ENCODE measurements around the gene ASXL2. TPM values are rescaled to one million over a fixed set of nuclear protein-coding genes. Genes with fewer than 3 reads are reported as not detected.
A peak's percentile ranks its signal among the peaks of the same experiment; 100 is the strongest.
"Not testable (repeated sequence)": the region's sequence is repeated elsewhere in the genome, so short reads cannot be mapped to it uniquely, and the experiment has no call there.

Gene ASXL2
- polyA plus RNA-seq, 1 donor, result 11.4 TPM

GRCh38 chr2:25887624-25888242, 9.4 kb upstream of the ASXL2 start:
- no peak for DNase-seq

GRCh38 chr2:25885933-25886332, 7.6 kb upstream of the ASXL2 start:
- DNase-seq, result no peak

GRCh38 chr2:25881764-25882163, 3.5 kb upstream of the ASXL2 start:
- DNase-seq, result no peak

GRCh38 chr2:25879133-25879730, 945 bp upstream of the ASXL2 start:
- no peak for DNase-seq

GRCh38 chr2:25877431-25878360, 591 bp downstream of the ASXL2 start:
- DNase-seq, result peak; percentile 34

- DNase-seq, result no peak
These were observed 6.2 kb downstream of the ASXL2 start for GRCh38 chr2:25872134-25872533.

GRCh38 chr2:25867396-25868003, 10.8 kb downstream of the ASXL2 start:
- DNase-seq, result no peak

GRCh38 chr2:25856377-25856776, 21.9 kb downstream of the ASXL2 start:
- no peak for DNase-seq

- no peak for DNase-seq
These were observed 23.2 kb downstream of the ASXL2 start for GRCh38 chr2:25855065-25855464.

GRCh38 chr2:25854613-25855012, 23.7 kb downstream of the ASXL2 start:
- no peak for DNase-seq

GRCh38 chr2:25853038-25853638, 25.1 kb downstream of the ASXL2 start:
- no peak for DNase-seq

- DNase-seq, result peak; percentile 60
These were observed 26.4 kb downstream of the ASXL2 start for GRCh38 chr2:25851740-25852503.

- not testable (repeated sequence) for DNase-seq
These were observed 27.9 kb downstream of the ASXL2 start for GRCh38 chr2:25850400-25850799.

GRCh38 chr2:25849350-25849749, 28.9 kb downstream of the ASXL2 start:
- not testable (repeated sequence) for DNase-seq

- no peak for DNase-seq
These were observed 32.3 kb downstream of the ASXL2 start for GRCh38 chr2:25845843-25846505.

- no peak for DNase-seq
These were observed 34.2 kb downstream of the ASXL2 start for GRCh38 chr2:25844089-25844488.

GRCh38 chr2:25842155-25842554, 36.1 kb downstream of the ASXL2 start:
- DNase-seq, result no peak

GRCh38 chr2:25838152-25838756, 40.0 kb downstream of the ASXL2 start:
- no peak for DNase-seq

GRCh38 chr2:25835906-25836305, 42.4 kb downstream of the ASXL2 start:
- no peak for DNase-seq

GRCh38 chr2:25833566-25833965, 44.7 kb downstream of the ASXL2 start:
- no peak for DNase-seq

GRCh38 chr2:25832897-25833296, 45.4 kb downstream of the ASXL2 start:
- DNase-seq, result no peak

All from hindlimb muscle (tissue), 1 donor.